Measurements from ENCODE around the gene WRNIP1. TPM values are rescaled to one million over a fixed set of nuclear protein-coding genes. Genes with fewer than 3 reads are reported as not detected.
A peak's percentile ranks its signal among the peaks of the same experiment; 100 is the strongest.

The WRNIP1 gene
- total RNA-seq, 4 donors from 2014 or later: 66.0 to 75.6 (median 69.9) TPM

DNA sequence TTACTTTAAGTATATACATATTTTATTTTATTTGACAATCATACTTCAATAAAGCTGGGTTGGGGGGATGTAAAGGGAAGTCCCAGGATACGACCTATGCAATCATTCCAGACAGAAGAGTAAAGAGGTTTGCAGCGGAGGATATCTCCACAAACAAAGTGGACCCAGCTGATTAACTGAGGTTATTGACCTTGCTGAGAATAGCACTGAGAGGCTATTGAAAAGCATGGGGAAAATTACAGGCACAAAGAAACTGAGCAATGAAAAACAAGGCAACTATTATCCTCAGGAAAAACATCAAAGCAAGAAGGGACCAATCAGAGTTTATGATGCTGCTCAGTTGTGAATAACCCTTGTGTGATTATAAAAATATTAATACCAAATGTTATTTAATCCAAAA, 43.8 kb downstream of the WRNIP1 start:
- H3K27me3 ChIP-seq: no peaks in the 10 kb centered on the region
- intact Hi-C loops (cut with DNase I): no loop called here
- H3K9me3 ChIP-seq: no peaks in the 10 kb centered on the region
- H3K4me3 ChIP-seq: no peak overlapping the region
- TF ChIP-seq, protein P1, sequence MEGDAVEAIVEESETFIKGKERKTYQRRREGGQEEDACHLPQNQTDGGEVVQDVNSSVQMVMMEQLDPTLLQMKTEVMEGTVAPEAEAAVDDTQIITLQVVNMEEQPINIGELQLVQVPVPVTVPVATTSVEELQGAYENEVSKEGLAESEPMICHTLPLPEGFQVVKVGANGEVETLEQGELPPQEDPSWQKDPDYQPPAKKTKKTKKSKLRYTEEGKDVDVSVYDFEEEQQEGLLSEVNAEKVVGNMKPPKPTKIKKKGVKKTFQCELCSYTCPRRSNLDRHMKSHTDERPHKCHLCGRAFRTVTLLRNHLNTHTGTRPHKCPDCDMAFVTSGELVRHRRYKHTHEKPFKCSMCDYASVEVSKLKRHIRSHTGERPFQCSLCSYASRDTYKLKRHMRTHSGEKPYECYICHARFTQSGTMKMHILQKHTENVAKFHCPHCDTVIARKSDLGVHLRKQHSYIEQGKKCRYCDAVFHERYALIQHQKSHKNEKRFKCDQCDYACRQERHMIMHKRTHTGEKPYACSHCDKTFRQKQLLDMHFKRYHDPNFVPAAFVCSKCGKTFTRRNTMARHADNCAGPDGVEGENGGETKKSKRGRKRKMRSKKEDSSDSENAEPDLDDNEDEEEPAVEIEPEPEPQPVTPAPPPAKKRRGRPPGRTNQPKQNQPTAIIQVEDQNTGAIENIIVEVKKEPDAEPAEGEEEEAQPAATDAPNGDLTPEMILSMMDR (IDR thresholded peaks at IDR 0.05): no peak
- TF ChIP-seq POLR2A (IDR thresholded peaks at IDR 0.05): no peak
- H3K36me3 ChIP-seq: no peaks in the 10 kb centered on the region
- peaks cover 6 to 56% (median 17%) of the 10 kb centered on the region in 3 donors for H3K4me1 ChIP-seq
- WGBS, 2 donors: 81 to 88% methylated on average over 2 of the region's 2 CpGs
- no peak for DNase-seq
- peak overlapping the region; percentile 71 to 85 (median 78) for H3K27ac ChIP-seq

DNA sequence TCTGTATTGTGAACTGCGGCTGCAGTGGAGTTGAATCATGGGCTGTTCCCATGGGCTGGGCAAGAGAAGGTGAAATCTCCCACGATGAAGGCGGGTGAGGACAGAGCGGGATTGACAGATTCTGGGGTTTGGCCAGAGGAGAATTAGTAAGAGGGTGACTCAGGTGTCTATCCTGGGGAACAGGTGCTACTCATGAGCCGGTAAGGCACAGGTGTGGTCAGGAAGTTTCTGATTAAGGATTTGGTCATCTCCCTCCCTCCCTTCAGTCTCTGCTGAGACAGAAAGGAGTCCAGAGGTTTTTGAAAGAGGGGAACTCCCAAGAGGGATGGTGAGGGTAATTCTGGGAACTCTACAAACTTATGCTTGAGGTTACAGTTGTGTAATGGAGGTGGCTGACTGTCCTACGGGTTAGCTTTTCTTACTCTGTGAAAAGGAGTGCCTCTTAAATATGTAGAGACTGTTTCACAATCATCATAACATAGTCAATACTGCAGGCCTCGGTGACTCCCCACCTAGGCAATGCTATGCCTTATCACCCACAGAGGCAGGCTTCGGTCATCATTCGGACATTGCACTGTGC, 45.0 kb downstream of the WRNIP1 start:
- Histone ChIP-seq H3K4me3 (no peak overlapping the region), H3K27ac (peak overlapping the region; percentile 71 to 85 (median 78)), H3K4me1 (peaks cover 6 to 56% (median 17%) of the 10 kb centered on the region in 3 donors), H3K27me3 (no peaks in the 10 kb centered on the region), H3K36me3 (no peaks in the 10 kb centered on the region), H3K9me3 (peaks cover 0 to 2% (median 0%) of the 10 kb centered on the region in 3 donors)
- WGBS, 2 donors: 18 to 47% methylated on average over 9 of the region's 9 CpGs
- intact Hi-C loops (cut with DNase I): no loop called here
- no peak for TF ChIP-seq POLR2A (IDR thresholded peaks at IDR 0.05)
- TF ChIP-seq, protein P1 (IDR thresholded peaks at IDR 0.05): no peak
- no peak for DNase-seq

DNA sequence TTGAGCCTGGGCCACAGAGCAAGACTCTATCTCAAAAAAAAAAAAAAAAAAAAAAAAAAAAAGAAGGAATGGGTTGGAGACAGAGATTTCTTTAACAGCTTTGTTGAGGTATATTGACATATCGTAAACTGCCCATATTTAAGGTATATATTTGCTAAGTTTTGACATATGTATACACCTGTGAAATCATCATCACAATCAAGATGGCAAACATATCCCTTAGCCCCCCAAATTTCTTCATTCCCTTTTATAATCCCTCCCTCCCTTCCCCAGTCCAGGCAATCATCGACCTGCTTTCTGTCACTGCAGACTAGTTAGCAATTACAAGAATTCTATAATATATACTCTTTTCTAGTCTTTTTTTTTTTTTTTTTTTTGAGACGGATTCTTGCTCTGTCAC, 47.5 kb downstream of the WRNIP1 start:
- 81 to 93% methylated on average over 3 of the region's 3 CpGs for WGBS, 2 donors
- TF ChIP-seq, protein P1 (IDR thresholded peaks at IDR 0.05): no peak
- TF ChIP-seq POLR2A (IDR thresholded peaks at IDR 0.05): no peak

DNA sequence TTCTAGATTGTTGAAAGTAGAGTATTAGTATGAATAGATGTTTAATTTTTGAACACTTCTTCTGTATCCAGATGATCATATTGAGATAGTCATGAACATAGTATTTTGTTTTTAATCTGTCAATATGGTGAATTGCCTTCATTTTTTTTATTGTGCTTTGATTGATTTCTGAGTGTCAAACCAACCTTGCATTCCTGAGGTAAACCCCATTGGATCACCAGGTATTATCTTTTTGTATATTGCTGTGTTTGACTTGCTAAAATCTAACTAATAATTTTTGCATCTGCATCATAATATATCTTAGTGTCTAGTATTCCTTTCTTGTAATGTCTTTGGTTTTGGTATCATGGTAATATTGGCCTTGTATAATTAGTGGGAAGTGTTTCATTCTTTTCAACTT, 51.0 kb downstream of the WRNIP1 start:
- H3K4me3 ChIP-seq: no peak overlapping the region
- no peak overlapping the region for H3K27ac ChIP-seq
- intact Hi-C loops (cut with DNase I): no loop called here
- peaks cover under 1 to 46% (median 16%) of the 10 kb centered on the region in 3 donors for H3K4me1 ChIP-seq
- DNase-seq: no peak
- no peaks in the 10 kb centered on the region for H3K36me3 ChIP-seq
- peaks cover 0 to 14% (median 12%) of the 10 kb centered on the region in 3 donors for H3K9me3 ChIP-seq
- no peaks in the 10 kb centered on the region for H3K27me3 ChIP-seq
- TF ChIP-seq POLR2A (IDR thresholded peaks at IDR 0.05): no peak
- TF ChIP-seq, protein P1 (IDR thresholded peaks at IDR 0.05): no peak

More for the DNA sequence above, 47.5 kb downstream of the WRNIP1 start:
- H3K4me3 ChIP-seq: no peak overlapping the region
- peaks cover 3 to 43% (median 13%) of the 10 kb centered on the region in 3 donors for H3K4me1 ChIP-seq
- no peaks in the 10 kb centered on the region for H3K27me3 ChIP-seq
- no peak for DNase-seq
- H3K27ac ChIP-seq: no peak overlapping the region
- H3K9me3 ChIP-seq: peaks cover 0 to 14% (median 12%) of the 10 kb centered on the region in 3 donors
- no peaks in the 10 kb centered on the region for H3K36me3 ChIP-seq
- intact Hi-C loops (cut with DNase I): no loop called here

DNA sequence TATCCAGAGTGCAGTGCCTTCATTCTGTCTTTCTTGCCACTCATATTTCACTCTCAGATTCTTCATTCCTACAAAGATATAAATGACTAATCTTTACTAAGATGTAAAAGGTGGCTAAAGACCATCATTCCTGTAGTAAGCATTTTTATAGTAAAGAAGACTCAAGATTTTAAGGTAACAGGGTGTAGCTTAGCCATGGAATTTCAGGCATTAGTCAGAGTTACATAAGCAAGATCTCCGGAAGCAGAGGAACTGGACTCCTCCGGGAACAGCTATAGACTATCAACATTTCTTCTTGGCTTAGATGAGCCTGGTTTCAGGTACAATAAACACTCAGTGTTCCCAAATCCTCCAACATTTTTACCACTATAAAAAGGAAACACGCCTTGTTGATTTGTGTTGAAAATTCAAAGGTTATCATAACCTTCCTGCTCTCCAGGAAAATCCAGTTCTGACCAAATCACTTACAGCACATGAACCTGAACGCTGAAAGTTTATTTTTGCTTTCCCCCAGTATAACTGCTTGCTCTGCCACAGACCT, 52.8 kb downstream of the WRNIP1 start:
- H3K4me3 ChIP-seq: no peak overlapping the region
- peaks cover 0 to 14% (median 12%) of the 10 kb centered on the region in 3 donors for H3K9me3 ChIP-seq
- H3K36me3 ChIP-seq: no peaks in the 10 kb centered on the region
- no peak for DNase-seq
- H3K4me1 ChIP-seq: peaks cover 0 to 47% (median 16%) of the 10 kb centered on the region in 3 donors
- TF ChIP-seq, protein P1 (IDR thresholded peaks at IDR 0.05): no peak
- no peak for TF ChIP-seq POLR2A (IDR thresholded peaks at IDR 0.05)
- intact Hi-C loops (cut with DNase I): no loop called here
- no peaks in the 10 kb centered on the region for H3K27me3 ChIP-seq
- 22 to 23% methylated on average over 4 of the region's 4 CpGs for WGBS, 2 donors
- peak overlapping the region; percentile 66 to 82 (median 76) for H3K27ac ChIP-seq

Data from esophagus squamous epithelium (tissue), 5 donors.